HepG2 (cell line): Measurements from ENCODE around the gene WASHC3. TPM values are rescaled to one million over a fixed set of nuclear protein-coding genes. Genes with fewer than 3 reads are reported as not detected.

ENCODE experiments used
- ATAD3A ChIP-seq: sonication (generic); formaldehyde crosslinking; IDR thresholded peaks from 2 replicates; pipeline ENCODE4 v1.4.0; 2020; ENCODE audit warnings: missing genetic modification reagents
- ESRRA ChIP-seq: sonication (generic); formaldehyde crosslinking; IDR thresholded peaks from 2 replicates; pipeline ENCODE4 v1.5.1; 2020; ENCODE audit warnings: mild to moderate bottlenecking, low read depth, missing genetic modification reagents
- GFI1 ChIP-seq: sonication (generic); formaldehyde crosslinking; IDR thresholded peaks from 2 replicates; pipeline ENCODE4 v1.5.0; 2020; ENCODE audit warnings: missing genetic modification reagents, mild to moderate bottlenecking, borderline replicate concordance
- GTF2F1 ChIP-seq: fragments of 150-350 bp; IDR thresholded peaks from 2 replicates; pipeline ENCODE4 v1.6.1; 2014; ENCODE audit warnings: low read length
- HMG20A ChIP-seq: IDR thresholded peaks from 2 replicates; pipeline ENCODE4 v1.6.1; 2016; ENCODE audit warnings: borderline replicate concordance
- PAX8 ChIP-seq: sonication (generic); formaldehyde crosslinking; IDR thresholded peaks from 2 replicates; pipeline ENCODE4 v1.8.0; 2022; ENCODE audit warnings: mild to moderate bottlenecking, missing genetic modification reagents, borderline replicate concordance
- SIX1 ChIP-seq: sonication (generic); formaldehyde crosslinking; IDR thresholded peaks from 2 replicates; pipeline ENCODE4 v1.4.0; 2020; ENCODE audit warnings: missing genetic modification reagents, borderline replicate concordance
- SP140L ChIP-seq: sonication (generic); formaldehyde crosslinking; IDR thresholded peaks from 2 replicates; pipeline ENCODE4 v1.4.0; 2020; ENCODE audit warnings: missing genetic modification reagents, borderline replicate concordance
- WIZ ChIP-seq: sonication (generic); formaldehyde crosslinking; IDR thresholded peaks from 2 replicates; pipeline ENCODE4 v1.5.1; 2020; ENCODE audit warnings: mild to moderate bottlenecking, missing genetic modification reagents
- ZMYM3 ChIP-seq: sonication (generic); formaldehyde crosslinking; IDR thresholded peaks from 2 replicates; pipeline ENCODE4 v1.5.1; 2020; ENCODE audit warnings: mild to moderate bottlenecking, missing genetic modification reagents
- ZNF136 ChIP-seq: sonication (generic); formaldehyde crosslinking; IDR thresholded peaks from 2 replicates; pipeline ENCODE4 v1.8.1; 2022; ENCODE audit warnings: low read depth, mild to moderate bottlenecking, moderate library complexity, missing genetic modification reagents
- ZNF550 ChIP-seq: sonication (generic); formaldehyde crosslinking; IDR thresholded peaks from 2 replicates; pipeline ENCODE4 v1.4.0; 2020; ENCODE audit warnings: mild to moderate bottlenecking, missing genetic modification reagents, borderline replicate concordance
- ZNF556 ChIP-seq: sonication (generic); formaldehyde crosslinking; IDR thresholded peaks from 2 replicates; pipeline ENCODE4 v1.4.0; 2020; ENCODE audit warnings: mild to moderate bottlenecking, missing genetic modification reagents, borderline replicate concordance
- ZNF563 ChIP-seq: sonication (generic); formaldehyde crosslinking; IDR thresholded peaks from 2 replicates; pipeline ENCODE4 v1.8.0; 2022; ENCODE audit warnings: mild to moderate bottlenecking, moderate library complexity, missing genetic modification reagents
- polyA plus RNA-seq, 8 experiments: library from polyadenylated mRNA; depleted of rRNA in 3 of 8; stranded (reverse) in 7 of 8; unstranded in 1 of 8; fragments of >200 nt; fragmentation: Illumina TruSeq in 4 of 8; extraction: Trizol in 4 of 8; gene quantifications; 2 replicates each; pipeline versions ENCODE4 v1.2.1 to v1.2.3, GENCODE V29; 2011 to 2016; ENCODE audit warnings: low read depth in 4 of 8, missing spikeins in 1 of 8, mixed read lengths in 1 of 8; ENCODE audit not compliant: insufficient read depth in 1 of 8
- total RNA-seq, 5 experiments: library from RNA; depleted of rRNA; stranded (reverse); fragments of >200 nt; fragmentation: Illumina TruSeq; extraction: Trizol; gene quantifications; 2 replicates each; pipeline ENCODE4 v1.2.3, GENCODE V29; 2016; ENCODE audit warnings: low read depth in 1 of 5
- TF ChIP-seq, protein P1 (sequence below): fragments of 450-650 bp; IDR thresholded peaks from 2 replicates; pipeline ENCODE4 v1.6.1; 2017
- TF ChIP-seq, protein P2 (sequence below): sonication (generic); formaldehyde crosslinking; IDR thresholded peaks from 2 replicates; pipeline ENCODE4 v1.4.0; 2020; ENCODE audit warnings: missing genetic modification reagents, borderline replicate concordance

WASHC3 gene
- total and polyA plus RNA-seq, 2 of the 13 experiments (the other 11 are each of a cell fraction or from before 2014, with no cell fraction given), result 32.7 to 47.3 TPM

DNA sequence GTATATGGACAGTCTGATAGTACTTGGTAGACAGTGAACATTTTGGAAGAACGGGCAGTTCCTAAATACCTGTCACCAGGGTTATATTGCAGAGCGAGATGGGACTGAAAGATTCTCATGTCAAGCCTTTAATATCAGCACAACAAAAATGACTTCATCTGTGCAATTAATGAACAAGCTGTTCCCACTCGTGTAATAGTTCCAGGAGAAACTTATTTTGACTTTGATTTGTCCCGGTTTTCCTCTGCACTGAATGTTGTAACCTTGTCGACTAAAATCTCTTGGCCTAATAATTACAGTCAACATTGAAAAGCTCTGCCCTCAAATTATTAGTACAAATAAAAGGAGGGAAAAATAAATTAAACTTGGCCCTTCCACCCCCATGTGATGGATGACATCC, 79.5 kb downstream of the WASHC3 start (continued):
- no peak for TF ChIP-seq ZNF136 (CRISPR knock-in tag)
- TF ChIP-seq GTF2F1, result no peak
- TF ChIP-seq ZNF563 (CRISPR knock-in tag), result no peak
- no peak for TF ChIP-seq GFI1 (CRISPR knock-in tag)
- TF ChIP-seq WIZ (CRISPR knock-in tag), result no peak
- no peak for TF ChIP-seq ZNF550 (CRISPR knock-in tag)
- no peak for TF ChIP-seq HMG20A (CRISPR knock-in tag)
- no peak for TF ChIP-seq ZNF556 (CRISPR knock-in tag)
- TF ChIP-seq PAX8, result no peak
- TF ChIP-seq, protein P1, sequence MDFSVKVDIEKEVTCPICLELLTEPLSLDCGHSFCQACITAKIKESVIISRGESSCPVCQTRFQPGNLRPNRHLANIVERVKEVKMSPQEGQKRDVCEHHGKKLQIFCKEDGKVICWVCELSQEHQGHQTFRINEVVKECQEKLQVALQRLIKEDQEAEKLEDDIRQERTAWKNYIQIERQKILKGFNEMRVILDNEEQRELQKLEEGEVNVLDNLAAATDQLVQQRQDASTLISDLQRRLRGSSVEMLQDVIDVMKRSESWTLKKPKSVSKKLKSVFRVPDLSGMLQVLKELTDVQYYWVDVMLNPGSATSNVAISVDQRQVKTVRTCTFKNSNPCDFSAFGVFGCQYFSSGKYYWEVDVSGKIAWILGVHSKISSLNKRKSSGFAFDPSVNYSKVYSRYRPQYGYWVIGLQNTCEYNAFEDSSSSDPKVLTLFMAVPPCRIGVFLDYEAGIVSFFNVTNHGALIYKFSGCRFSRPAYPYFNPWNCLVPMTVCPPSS, result no peak
- TF ChIP-seq ATAD3A (CRISPR knock-in tag), result no peak
- no peak for TF ChIP-seq SP140L (CRISPR knock-in tag)
- no peak for TF ChIP-seq ESRRA (CRISPR knock-in tag)
- no peak for TF ChIP-seq SIX1 (CRISPR knock-in tag)
- TF ChIP-seq, protein P2, sequence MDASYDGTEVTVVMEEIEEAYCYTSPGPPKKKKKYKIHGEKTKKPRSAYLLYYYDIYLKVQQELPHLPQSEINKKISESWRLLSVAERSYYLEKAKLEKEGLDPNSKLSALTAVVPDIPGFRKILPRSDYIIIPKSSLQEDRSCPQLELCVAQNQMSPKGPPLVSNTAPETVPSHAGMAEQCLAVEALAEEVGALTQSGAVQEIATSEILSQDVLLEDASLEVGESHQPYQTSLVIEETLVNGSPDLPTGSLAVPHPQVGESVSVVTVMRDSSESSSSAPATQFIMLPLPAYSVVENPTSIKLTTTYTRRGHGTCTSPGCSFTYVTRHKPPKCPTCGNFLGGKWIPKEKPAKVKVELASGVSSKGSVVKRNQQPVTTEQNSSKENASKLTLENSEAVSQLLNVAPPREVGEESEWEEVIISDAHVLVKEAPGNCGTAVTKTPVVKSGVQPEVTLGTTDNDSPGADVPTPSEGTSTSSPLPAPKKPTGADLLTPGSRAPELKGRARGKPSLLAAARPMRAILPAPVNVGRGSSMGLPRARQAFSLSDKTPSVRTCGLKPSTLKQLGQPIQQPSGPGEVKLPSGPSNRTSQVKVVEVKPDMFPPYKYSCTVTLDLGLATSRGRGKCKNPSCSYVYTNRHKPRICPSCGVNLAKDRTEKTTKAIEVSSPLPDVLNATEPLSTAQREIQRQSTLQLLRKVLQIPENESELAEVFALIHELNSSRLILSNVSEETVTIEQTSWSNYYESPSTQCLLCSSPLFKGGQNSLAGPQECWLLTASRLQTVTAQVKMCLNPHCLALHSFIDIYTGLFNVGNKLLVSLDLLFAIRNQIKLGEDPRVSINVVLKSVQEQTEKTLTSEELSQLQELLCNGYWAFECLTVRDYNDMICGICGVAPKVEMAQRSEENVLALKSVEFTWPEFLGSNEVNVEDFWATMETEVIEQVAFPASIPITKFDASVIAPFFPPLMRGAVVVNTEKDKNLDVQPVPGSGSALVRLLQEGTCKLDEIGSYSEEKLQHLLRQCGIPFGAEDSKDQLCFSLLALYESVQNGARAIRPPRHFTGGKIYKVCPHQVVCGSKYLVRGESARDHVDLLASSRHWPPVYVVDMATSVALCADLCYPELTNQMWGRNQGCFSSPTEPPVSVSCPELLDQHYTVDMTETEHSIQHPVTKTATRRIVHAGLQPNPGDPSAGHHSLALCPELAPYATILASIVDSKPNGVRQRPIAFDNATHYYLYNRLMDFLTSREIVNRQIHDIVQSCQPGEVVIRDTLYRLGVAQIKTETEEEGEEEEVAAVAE (CRISPR knock-in tag), result no peak
- TF ChIP-seq ZMYM3 (CRISPR knock-in tag), result no peak
- TF ChIP-seq, all 625 proteins: peak for 0
